ENCODE results near the gene NFS1.

DNA sequence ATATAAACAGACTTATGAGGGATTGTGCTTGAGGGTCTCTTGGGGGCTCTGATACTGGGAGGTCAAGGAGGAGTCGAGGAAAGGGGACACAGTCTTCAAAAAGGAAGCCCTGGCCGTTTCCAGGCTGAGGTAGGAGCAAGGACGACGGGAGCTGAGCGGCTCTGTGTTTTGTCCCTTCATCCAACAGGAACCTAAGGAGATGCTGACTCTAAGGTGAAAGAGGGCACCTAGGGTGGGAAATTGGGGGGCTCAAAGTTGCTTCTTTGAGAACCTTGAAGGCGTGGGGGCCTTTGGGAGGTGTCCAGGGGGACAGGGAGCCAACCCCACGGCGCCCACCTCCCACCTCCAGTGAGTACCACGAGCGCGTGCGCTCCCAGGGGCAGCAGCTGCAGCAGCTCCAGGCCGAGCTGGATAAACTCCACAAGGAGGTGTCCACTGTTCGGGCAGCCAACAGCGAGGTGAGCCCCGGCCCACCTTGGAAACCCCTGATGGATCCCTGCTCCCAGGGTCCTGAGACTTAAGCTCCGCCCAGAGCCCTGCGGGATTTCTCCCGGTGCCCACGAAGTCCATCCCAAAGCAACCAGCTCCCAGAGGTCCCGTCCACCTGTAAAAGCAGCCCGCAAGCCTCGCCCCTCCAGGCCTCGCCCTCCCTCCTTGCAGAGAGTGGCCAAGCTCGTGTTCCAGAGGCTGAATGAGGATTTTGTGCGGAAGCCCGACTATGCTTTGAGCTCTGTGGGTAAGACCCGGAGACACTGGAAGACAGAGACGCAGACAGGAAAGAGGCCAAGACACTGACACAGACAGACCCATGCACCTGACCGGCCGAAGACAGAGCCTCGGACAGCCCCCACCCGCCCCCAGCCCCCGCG is 80.7 kb downstream of the NFS1 start:
- TF ChIP-seq, protein P1, sequence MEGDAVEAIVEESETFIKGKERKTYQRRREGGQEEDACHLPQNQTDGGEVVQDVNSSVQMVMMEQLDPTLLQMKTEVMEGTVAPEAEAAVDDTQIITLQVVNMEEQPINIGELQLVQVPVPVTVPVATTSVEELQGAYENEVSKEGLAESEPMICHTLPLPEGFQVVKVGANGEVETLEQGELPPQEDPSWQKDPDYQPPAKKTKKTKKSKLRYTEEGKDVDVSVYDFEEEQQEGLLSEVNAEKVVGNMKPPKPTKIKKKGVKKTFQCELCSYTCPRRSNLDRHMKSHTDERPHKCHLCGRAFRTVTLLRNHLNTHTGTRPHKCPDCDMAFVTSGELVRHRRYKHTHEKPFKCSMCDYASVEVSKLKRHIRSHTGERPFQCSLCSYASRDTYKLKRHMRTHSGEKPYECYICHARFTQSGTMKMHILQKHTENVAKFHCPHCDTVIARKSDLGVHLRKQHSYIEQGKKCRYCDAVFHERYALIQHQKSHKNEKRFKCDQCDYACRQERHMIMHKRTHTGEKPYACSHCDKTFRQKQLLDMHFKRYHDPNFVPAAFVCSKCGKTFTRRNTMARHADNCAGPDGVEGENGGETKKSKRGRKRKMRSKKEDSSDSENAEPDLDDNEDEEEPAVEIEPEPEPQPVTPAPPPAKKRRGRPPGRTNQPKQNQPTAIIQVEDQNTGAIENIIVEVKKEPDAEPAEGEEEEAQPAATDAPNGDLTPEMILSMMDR (IDR thresholded peaks at IDR 0.05) = no peak
- TF ChIP-seq POLR2A (IDR thresholded peaks at IDR 0.05) = no peak

All from uterus (tissue), 2 donors.